ENCODE results near the gene RAB7A. TPM values are rescaled to one million over a fixed set of nuclear protein-coding genes. Genes with fewer than 3 reads are reported as not detected.

Gene RAB7A
- total RNA-seq, 6 experiments from 2014 or later: 84.0 to 145 (median 119) TPM

- no peaks in the 10 kb centered on the region for H3K27me3 ChIP-seq
- intact Hi-C loops (cut with DNase I): no loop called here
- H3K9me3 ChIP-seq: no peaks in the 10 kb centered on the region
- no peak overlapping the region for H3K27ac ChIP-seq
- ATAC-seq (no peak), DNase-seq (no peak)
- TF ChIP-seq CTCF (IDR thresholded peaks at IDR 0.05) (no peak), POLR2A (IDR thresholded peaks at IDR 0.05) (no peak)
- H3K4me3 ChIP-seq: no peak overlapping the region
- peaks cover 0 to 3% (median 1%) of the 10 kb centered on the region in 4 donors for H3K4me1 ChIP-seq
- 80% methylated on average over 1 of the region's 11 CpGs for WGBS (ENCODE audit: insufficient coverage, low coverage, low lambda C conversion rate, missing lambda C conversion rate)
- no peaks in the 10 kb centered on the region for H3K36me3 ChIP-seq
Measured at GRCh38 chr3:128849911-128850455, 124.0 kb downstream of the RAB7A start.

GRCh38 chr3:128850544-128850943 is 124.6 kb downstream of the RAB7A start:
- H3K36me3 ChIP-seq: no peaks in the 10 kb centered on the region
- peaks cover 0 to 3% (median 1%) of the 10 kb centered on the region in 4 donors for H3K4me1 ChIP-seq
- no peak for ATAC-seq
- no peak for DNase-seq
- no peak overlapping the region for H3K27ac ChIP-seq
- no peak for TF ChIP-seq CTCF (IDR thresholded peaks at IDR 0.05)
- TF ChIP-seq POLR2A (IDR thresholded peaks at IDR 0.05): no peak
- H3K9me3 ChIP-seq: no peaks in the 10 kb centered on the region
- no peak overlapping the region for H3K4me3 ChIP-seq
- H3K27me3 ChIP-seq: no peaks in the 10 kb centered on the region
- intact Hi-C loops (cut with DNase I): no loop called here
- 95% methylated on average over 2 of the region's 9 CpGs for WGBS (ENCODE audit: insufficient coverage, low coverage, low lambda C conversion rate, missing lambda C conversion rate)

GRCh38 chr3:128851601-128852000 is 125.6 kb downstream of the RAB7A start:
- H3K4me1 ChIP-seq: no peaks in the 10 kb centered on the region
- no peaks in the 10 kb centered on the region for H3K9me3 ChIP-seq
- no peak overlapping the region for H3K4me3 ChIP-seq
- H3K27ac ChIP-seq: no peak overlapping the region
- no CpG with 5 or more reads among the region's 4 CpGs for WGBS (ENCODE audit: insufficient coverage, low coverage, low lambda C conversion rate, missing lambda C conversion rate)
- TF ChIP-seq CTCF (IDR thresholded peaks at IDR 0.05): no peak
- no peak for TF ChIP-seq POLR2A (IDR thresholded peaks at IDR 0.05)
- intact Hi-C loops (cut with DNase I): no loop called here
- no peaks in the 10 kb centered on the region for H3K36me3 ChIP-seq
- H3K27me3 ChIP-seq: no peaks in the 10 kb centered on the region
- ATAC-seq: no peak
- no peak for DNase-seq

GRCh38 chr3:128853826-128854225 is 127.8 kb downstream of the RAB7A start:
- no peak overlapping the region for H3K4me3 ChIP-seq
- intact Hi-C loops (cut with DNase I): no loop called here
- no peaks in the 10 kb centered on the region for H3K27me3 ChIP-seq
- H3K36me3 ChIP-seq: no peaks in the 10 kb centered on the region
- TF ChIP-seq POLR2A (IDR thresholded peaks at IDR 0.05): no peak
- TF ChIP-seq CTCF (IDR thresholded peaks at IDR 0.05): no peak
- no peak for DNase-seq
- H3K9me3 ChIP-seq: no peaks in the 10 kb centered on the region
- no peak overlapping the region for H3K27ac ChIP-seq
- H3K4me1 ChIP-seq: no peaks in the 10 kb centered on the region
- ATAC-seq: no peak
- no CpG with 5 or more reads among the region's 5 CpGs for WGBS (ENCODE audit: insufficient coverage, low coverage, low lambda C conversion rate, missing lambda C conversion rate)

- Histone ChIP-seq H3K27ac (no peak overlapping the region), H3K4me1 (no peaks in the 10 kb centered on the region), H3K36me3 (no peaks in the 10 kb centered on the region), H3K27me3 (no peaks in the 10 kb centered on the region), H3K4me3 (no peak overlapping the region), H3K9me3 (peaks cover 0 to under 1% (median 0%) of the 10 kb centered on the region in 4 donors)
- 81% methylated on average over 3 of the region's 3 CpGs for WGBS (ENCODE audit: insufficient coverage, low coverage, low lambda C conversion rate, missing lambda C conversion rate)
- ATAC-seq (no peak), DNase-seq (no peak)
- TF ChIP-seq POLR2A (IDR thresholded peaks at IDR 0.05) (no peak), CTCF (IDR thresholded peaks at IDR 0.05) (no peak)
- intact Hi-C loops (cut with DNase I): no loop called here
Measured at GRCh38 chr3:128854475-128854874, 128.5 kb downstream of the RAB7A start.
